ENCODE results near the gene ARID3C.

ARID3C gene

GRCh38 chr9:34658461-34658860 lies 29.6 kb upstream of the ARID3C start:
- TF ChIP-seq CTCF (IDR thresholded peaks at IDR 0.05; ENCODE audit: insufficient read depth, low read depth, low read length, missing control alignments), result no peak
- no peak overlapping the region for H3K4me3 ChIP-seq (ENCODE audit: low read depth, low read length)
- no peak for DNase-seq (ENCODE audit: low read depth)

- TF ChIP-seq CTCF (IDR thresholded peaks at IDR 0.05; ENCODE audit: insufficient read depth, low read depth, low read length, missing control alignments), result no peak
- DNase-seq (ENCODE audit: low read depth), result no peak
- no peak overlapping the region for H3K4me3 ChIP-seq (ENCODE audit: low read depth, low read length)
These were observed 28.1 kb upstream of the ARID3C start for GRCh38 chr9:34656992-34657391.

GRCh38 chr9:34655394-34655793 lies 26.5 kb upstream of the ARID3C start:
- H3K4me3 ChIP-seq (ENCODE audit: low read depth, low read length), result no peak overlapping the region
- DNase-seq (ENCODE audit: low read depth), result no peak
- no peak for TF ChIP-seq CTCF (IDR thresholded peaks at IDR 0.05; ENCODE audit: insufficient read depth, low read depth, low read length, missing control alignments)

- no peak for TF ChIP-seq CTCF (IDR thresholded peaks at IDR 0.05; ENCODE audit: insufficient read depth, low read depth, low read length, missing control alignments)
- DNase-seq (ENCODE audit: low read depth), result no peak
- no peak overlapping the region for H3K4me3 ChIP-seq (ENCODE audit: low read depth, low read length)
These were observed 25.6 kb upstream of the ARID3C start for GRCh38 chr9:34654323-34655051.

- TF ChIP-seq CTCF (IDR thresholded peaks at IDR 0.05; ENCODE audit: insufficient read depth, low read depth, low read length, missing control alignments), result no peak
- DNase-seq (ENCODE audit: low read depth), result no peak
- no peak overlapping the region for H3K4me3 ChIP-seq (ENCODE audit: low read depth, low read length)
These were observed 24.5 kb upstream of the ARID3C start for GRCh38 chr9:34653151-34654072.

GRCh38 chr9:34652602-34653000 lies 23.7 kb upstream of the ARID3C start:
- no peak for DNase-seq (ENCODE audit: low read depth)
- TF ChIP-seq CTCF (IDR thresholded peaks at IDR 0.05; ENCODE audit: insufficient read depth, low read depth, low read length, missing control alignments), result no peak
- H3K4me3 ChIP-seq (ENCODE audit: low read depth, low read length), result peak overlapping the region; percentile 25
